ENCODE data around the gene HBZ. TPM values are rescaled to one million over a fixed set of nuclear protein-coding genes. Genes with fewer than 3 reads are reported as not detected.
A peak's percentile ranks its signal among the peaks of the same experiment; 100 is the strongest.

Gene HBZ
- total and polyA plus RNA-seq, 9 of the 15 experiments (the other 6 are each of a cell fraction or from before 2014, with no cell fraction given), result 58.0 to 610 (median 113) TPM

DNA sequence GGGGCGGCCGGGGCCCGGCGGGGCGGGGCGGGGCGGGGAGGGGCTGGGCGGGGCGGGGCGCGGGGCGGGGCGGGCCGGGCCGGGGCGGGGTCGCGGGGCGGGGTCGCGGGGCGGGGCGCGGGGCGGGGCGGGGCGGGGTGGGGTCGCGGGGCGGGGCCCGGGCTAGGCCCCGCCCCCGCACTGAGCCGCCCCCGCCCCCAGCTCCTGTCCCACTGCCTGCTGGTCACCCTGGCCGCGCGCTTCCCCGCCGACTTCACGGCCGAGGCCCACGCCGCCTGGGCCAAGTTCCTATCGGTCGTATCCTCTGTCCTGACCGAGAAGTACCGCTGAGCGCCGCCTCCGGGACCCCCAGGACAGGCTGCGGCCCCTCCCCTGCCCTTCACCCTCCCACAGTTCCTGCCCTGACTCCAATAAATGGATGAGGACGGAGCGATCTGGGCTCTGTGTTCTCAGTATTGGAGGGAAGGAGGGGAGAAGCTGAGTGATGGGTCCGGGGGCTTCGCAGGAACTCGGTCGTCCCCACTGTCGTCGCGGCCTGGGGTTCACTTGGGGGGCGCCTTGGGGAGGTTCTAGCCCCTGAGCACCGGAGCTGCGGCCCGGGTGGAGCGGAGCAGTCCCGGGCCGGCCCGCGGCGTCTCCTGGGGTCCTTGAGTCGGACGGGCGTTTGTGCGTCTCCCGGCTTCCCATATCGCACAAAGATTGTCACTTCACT, 12.5 kb downstream of the HBZ start (continued):
- TF ChIP-seq, protein P1, sequence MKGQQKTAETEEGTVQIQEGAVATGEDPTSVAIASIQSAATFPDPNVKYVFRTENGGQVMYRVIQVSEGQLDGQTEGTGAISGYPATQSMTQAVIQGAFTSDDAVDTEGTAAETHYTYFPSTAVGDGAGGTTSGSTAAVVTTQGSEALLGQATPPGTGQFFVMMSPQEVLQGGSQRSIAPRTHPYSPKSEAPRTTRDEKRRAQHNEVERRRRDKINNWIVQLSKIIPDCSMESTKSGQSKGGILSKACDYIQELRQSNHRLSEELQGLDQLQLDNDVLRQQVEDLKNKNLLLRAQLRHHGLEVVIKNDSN (CRISPR knock-in tag; IDR thresholded peaks at IDR 0.05), result no peak
- no peak for TF ChIP-seq ZNF57 (CRISPR knock-in tag; IDR thresholded peaks at IDR 0.05)
- TF ChIP-seq SUPT5H (IDR thresholded peaks at IDR 0.05), result 0 out of 2 replicates have a peak, but pooled peaks have one; percentile 38
- no peak for TF ChIP-seq ZNF699 (CRISPR knock-in tag; IDR thresholded peaks at IDR 0.05; ENCODE audit: insufficient replicate concordance)
- no peak for TF ChIP-seq XRCC3 (IDR thresholded peaks at IDR 0.05)
- no peak for TF ChIP-seq POLR2AphosphoS5 (IDR thresholded peaks at IDR 0.05; ENCODE audit: control insufficient read depth, insufficient read depth, low read depth, low read length)
- no peak for TF ChIP-seq BACH1 (tag; IDR thresholded peaks at IDR 0.05)
- no peak for TF ChIP-seq TAF7 (tag; IDR thresholded peaks at IDR 0.05)
- TF ChIP-seq HNRNPK (IDR thresholded peaks at IDR 0.05; ENCODE audit: low read depth, low read length, poor library complexity, severe bottlenecking), result no peak
- no peak for TF ChIP-seq NFRKB (IDR thresholded peaks at IDR 0.05; ENCODE audit: low read depth)
- no peak for TF ChIP-seq TOE1 (IDR thresholded peaks at IDR 0.05; ENCODE audit: borderline replicate concordance)
- no peak for TF ChIP-seq TOE1 (CRISPR knock-in tag; IDR thresholded peaks at IDR 0.05; ENCODE audit: borderline replicate concordance, low read depth)
- peak; percentile 49 for TF ChIP-seq EGR1 (conservative IDR thresholded peaks at IDR 0.05)
- TF ChIP-seq, protein P2, sequence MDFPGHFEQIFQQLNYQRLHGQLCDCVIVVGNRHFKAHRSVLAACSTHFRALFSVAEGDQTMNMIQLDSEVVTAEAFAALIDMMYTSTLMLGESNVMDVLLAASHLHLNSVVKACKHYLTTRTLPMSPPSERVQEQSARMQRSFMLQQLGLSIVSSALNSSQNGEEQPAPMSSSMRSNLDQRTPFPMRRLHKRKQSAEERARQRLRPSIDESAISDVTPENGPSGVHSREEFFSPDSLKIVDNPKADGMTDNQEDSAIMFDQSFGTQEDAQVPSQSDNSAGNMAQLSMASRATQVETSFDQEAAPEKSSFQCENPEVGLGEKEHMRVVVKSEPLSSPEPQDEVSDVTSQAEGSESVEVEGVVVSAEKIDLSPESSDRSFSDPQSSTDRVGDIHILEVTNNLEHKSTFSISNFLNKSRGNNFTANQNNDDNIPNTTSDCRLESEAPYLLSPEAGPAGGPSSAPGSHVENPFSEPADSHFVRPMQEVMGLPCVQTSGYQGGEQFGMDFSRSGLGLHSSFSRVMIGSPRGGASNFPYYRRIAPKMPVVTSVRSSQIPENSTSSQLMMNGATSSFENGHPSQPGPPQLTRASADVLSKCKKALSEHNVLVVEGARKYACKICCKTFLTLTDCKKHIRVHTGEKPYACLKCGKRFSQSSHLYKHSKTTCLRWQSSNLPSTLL (IDR thresholded peaks at IDR 0.05), result no peak
- TF ChIP-seq, protein P3, sequence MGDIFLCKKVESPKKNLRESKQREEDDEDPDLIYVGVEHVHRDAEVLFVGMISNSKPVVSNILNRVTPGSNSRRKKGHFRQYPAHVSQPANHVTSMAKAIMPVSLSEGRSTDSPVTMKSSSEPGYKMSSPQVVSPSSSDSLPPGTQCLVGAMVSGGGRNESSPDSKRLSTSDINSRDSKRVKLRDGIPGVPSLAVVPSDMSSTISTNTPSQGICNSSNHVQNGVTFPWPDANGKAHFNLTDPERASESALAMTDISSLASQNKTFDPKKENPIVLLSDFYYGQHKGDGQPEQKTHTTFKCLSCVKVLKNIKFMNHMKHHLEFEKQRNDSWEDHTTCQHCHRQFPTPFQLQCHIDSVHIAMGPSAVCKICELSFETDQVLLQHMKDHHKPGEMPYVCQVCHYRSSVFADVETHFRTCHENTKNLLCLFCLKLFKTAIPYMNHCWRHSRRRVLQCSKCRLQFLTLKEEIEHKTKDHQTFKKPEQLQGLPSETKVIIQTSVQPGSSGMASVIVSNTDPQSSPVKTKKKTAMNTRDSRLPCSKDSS (IDR thresholded peaks at IDR 0.05; ENCODE audit: low read depth, partially characterized antibody), result no peak
- TF ChIP-seq CBX3 (IDR thresholded peaks at IDR 0.05; ENCODE audit: borderline replicate concordance in 1 of 2, low read length in 2 of 2), result no peak
- no peak for TF ChIP-seq RFX7 (CRISPR knock-in tag; IDR thresholded peaks at IDR 0.05)
- peak; percentile 19; the same call in 1 of the 2 replicates for TF ChIP-seq PHF8 (IDR thresholded peaks at IDR 0.05; ENCODE audit: borderline replicate concordance, low read length)
- no peak for TF ChIP-seq ZNF311 (CRISPR knock-in tag; IDR thresholded peaks at IDR 0.05)
- TF ChIP-seq PURB (CRISPR knock-in tag; IDR thresholded peaks at IDR 0.05; ENCODE audit: low read depth), result no peak
- TF ChIP-seq, protein P4, sequence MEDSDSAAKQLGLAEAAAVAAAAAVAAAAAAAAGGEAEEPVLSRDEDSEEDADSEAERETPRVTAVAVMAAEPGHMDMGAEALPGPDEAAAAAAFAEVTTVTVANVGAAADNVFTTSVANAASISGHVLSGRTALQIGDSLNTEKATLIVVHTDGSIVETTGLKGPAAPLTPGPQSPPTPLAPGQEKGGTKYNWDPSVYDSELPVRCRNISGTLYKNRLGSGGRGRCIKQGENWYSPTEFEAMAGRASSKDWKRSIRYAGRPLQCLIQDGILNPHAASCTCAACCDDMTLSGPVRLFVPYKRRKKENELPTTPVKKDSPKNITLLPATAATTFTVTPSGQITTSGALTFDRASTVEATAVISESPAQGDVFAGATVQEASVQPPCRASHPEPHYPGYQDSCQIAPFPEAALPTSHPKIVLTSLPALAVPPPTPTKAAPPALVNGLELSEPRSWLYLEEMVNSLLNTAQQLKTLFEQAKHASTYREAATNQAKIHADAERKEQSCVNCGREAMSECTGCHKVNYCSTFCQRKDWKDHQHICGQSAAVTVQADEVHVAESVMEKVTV (CRISPR knock-in tag; IDR thresholded peaks at IDR 0.05), result no peak
- TF ChIP-seq ZNF316 (IDR thresholded peaks at IDR 0.05), result no peak
